Suprapubic skin (tissue), 4 donors: ENCODE results near the gene WDFY4. TPM values are rescaled to one million over a fixed set of nuclear protein-coding genes. Genes with fewer than 3 reads are reported as not detected.

Experiments
- DNase-seq, 2 donors: peaks; one replicate each; pipeline ENCODE4 v3.0.0-alpha.2; 2019; ENCODE audit warnings: low spot score in 2 of 2
- H3K27ac ChIP-seq: fragments of 200-600 bp; sonication (generic); one replicate; pipeline ENCODE4 v1.5.1; 2019
- H3K27me3 ChIP-seq: fragments of 200-600 bp; sonication (generic); one replicate; pipeline ENCODE4 v1.5.1; 2019
- H3K36me3 ChIP-seq: fragments of 200-600 bp; sonication (generic); one replicate; pipeline ENCODE4 v1.5.1; 2019
- H3K4me1 ChIP-seq: fragments of 200-600 bp; sonication (generic); one replicate; pipeline ENCODE4 v1.5.1; 2019
- H3K4me3 ChIP-seq: fragments of 200-600 bp; sonication (generic); one replicate; pipeline ENCODE4 v1.5.1; 2019; ENCODE audit warnings: mild to moderate bottlenecking
- H3K9me3 ChIP-seq: fragments of 200-600 bp; sonication (generic); one replicate; pipeline ENCODE4 v1.5.1; 2019
- EP300 ChIP-seq: sonication (generic); formaldehyde crosslinking; IDR thresholded peaks from one replicate; pipeline ENCODE4 v1.6.1; 2017; ENCODE audit warnings: antibody characterized with exemption
- POLR2A ChIP-seq, 2 donors: fragments of 450-650 bp; IDR thresholded peaks; one replicate each; pipeline ENCODE4 v1.6.1; 2017; ENCODE audit warnings: antibody characterized with exemption in 2 of 2, mild to moderate bottlenecking in 2 of 2, moderate library complexity in 2 of 2
- POLR2AphosphoS5 ChIP-seq, 3 donors: sonication (generic); formaldehyde crosslinking; IDR thresholded peaks; one replicate each; pipeline ENCODE4 v1.6.1; 2017; ENCODE audit warnings: antibody characterized with exemption in 3 of 3
- WGBS: methylation state at CpG from one replicate; pipeline ENCODE4 v1.1.5; 2018; 5-methylcytosine and 5-hydroxymethylcytosine counted together
- total RNA-seq, 4 donors: library from RNA; depleted of rRNA; stranded (reverse); fragments of >200 nt; gene quantifications; one replicate each; pipeline ENCODE4 v1.1.0, GENCODE V29; 2016
- TF ChIP-seq, protein P1 (sequence below), 2 donors: fragments of 200-600 bp in 1 of 2; fragments of 450-650 bp in 1 of 2; sonication (generic) in 1 of 2; IDR thresholded peaks; one replicate each; pipeline ENCODE4 v1.5.1; 2016 to 2019; ENCODE audit warnings: antibody characterized with exemption in 2 of 2, mild to moderate bottlenecking in 1 of 2, moderate library complexity in 1 of 2

The WDFY4 gene
- total RNA-seq, 4 donors from 2014 or later = 0.57 to 2.9 (median 1.0) TPM

DNA sequence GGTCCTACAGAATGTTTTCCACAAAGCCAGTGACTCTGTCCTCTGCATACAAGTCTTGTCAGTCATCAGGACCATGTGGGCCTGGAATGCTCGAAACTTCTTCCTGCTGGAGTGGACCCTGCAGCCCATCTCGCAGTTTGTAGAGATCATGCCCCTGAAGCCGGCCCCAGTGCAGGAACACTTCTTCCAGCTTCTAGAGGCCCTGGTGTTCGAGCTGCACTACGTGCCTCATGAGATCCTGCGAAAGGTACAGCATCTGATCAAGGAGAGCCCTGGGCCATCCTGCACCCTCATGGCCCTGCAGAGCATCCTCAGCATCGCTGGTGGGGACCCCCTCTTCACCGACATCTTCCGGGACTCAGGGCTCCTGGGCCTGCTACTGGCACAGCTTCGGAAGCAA, 46.5 kb downstream of the WDFY4 start:
- Histone ChIP-seq H3K4me3 (no peak overlapping the region), H3K36me3 (no peaks in the 10 kb centered on the region), H3K27ac (no peak overlapping the region), H3K4me1 (no peaks in the 10 kb centered on the region), H3K9me3 (no peaks in the 10 kb centered on the region), H3K27me3 (peaks cover 3% of the 10 kb centered on the region)
- 84% methylated on average over 10 of the region's 10 CpGs for WGBS
- DNase-seq = no peak
- TF ChIP-seq, protein P1, sequence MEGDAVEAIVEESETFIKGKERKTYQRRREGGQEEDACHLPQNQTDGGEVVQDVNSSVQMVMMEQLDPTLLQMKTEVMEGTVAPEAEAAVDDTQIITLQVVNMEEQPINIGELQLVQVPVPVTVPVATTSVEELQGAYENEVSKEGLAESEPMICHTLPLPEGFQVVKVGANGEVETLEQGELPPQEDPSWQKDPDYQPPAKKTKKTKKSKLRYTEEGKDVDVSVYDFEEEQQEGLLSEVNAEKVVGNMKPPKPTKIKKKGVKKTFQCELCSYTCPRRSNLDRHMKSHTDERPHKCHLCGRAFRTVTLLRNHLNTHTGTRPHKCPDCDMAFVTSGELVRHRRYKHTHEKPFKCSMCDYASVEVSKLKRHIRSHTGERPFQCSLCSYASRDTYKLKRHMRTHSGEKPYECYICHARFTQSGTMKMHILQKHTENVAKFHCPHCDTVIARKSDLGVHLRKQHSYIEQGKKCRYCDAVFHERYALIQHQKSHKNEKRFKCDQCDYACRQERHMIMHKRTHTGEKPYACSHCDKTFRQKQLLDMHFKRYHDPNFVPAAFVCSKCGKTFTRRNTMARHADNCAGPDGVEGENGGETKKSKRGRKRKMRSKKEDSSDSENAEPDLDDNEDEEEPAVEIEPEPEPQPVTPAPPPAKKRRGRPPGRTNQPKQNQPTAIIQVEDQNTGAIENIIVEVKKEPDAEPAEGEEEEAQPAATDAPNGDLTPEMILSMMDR (IDR thresholded peaks at IDR 0.05) = no peak
- TF ChIP-seq EP300 = no peak
- TF ChIP-seq POLR2AphosphoS5 (IDR thresholded peaks at IDR 0.05) = no peak
- no peak for TF ChIP-seq POLR2A (IDR thresholded peaks at IDR 0.05)

DNA sequence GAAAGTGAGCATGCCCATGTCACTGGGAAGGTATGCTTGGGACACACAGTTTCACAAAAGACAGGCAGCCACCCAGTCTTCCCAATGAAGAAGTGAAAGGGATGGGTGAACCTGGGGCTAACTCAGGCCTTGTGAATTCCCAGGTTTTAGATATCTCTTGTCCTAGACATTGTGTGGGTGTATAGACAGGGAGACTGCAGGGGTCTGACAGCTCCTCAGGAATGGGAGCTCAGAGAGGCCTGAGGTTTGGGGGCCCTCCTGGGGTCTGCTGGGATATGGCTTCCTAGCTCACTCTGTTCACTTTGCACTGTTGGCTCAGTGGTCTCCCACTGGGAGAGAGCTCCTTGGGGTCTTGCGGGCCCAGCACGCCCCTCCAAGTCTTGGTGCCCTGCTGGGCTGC, 47.0 kb downstream of the WDFY4 start:
- H3K27ac ChIP-seq = no peak overlapping the region
- no peak overlapping the region for H3K4me3 ChIP-seq
- TF ChIP-seq POLR2AphosphoS5 (IDR thresholded peaks at IDR 0.05) (no peak), POLR2A (IDR thresholded peaks at IDR 0.05) (no peak), EP300 (no peak)
- TF ChIP-seq, protein P1 (IDR thresholded peaks at IDR 0.05) = no peak
- no peak for DNase-seq
- no peaks in the 10 kb centered on the region for H3K4me1 ChIP-seq
- WGBS = no CpG with 5 or more reads among the region's 2 CpGs
- no peaks in the 10 kb centered on the region for H3K9me3 ChIP-seq
- no peaks in the 10 kb centered on the region for H3K36me3 ChIP-seq
- H3K27me3 ChIP-seq = peaks cover 3% of the 10 kb centered on the region

DNA sequence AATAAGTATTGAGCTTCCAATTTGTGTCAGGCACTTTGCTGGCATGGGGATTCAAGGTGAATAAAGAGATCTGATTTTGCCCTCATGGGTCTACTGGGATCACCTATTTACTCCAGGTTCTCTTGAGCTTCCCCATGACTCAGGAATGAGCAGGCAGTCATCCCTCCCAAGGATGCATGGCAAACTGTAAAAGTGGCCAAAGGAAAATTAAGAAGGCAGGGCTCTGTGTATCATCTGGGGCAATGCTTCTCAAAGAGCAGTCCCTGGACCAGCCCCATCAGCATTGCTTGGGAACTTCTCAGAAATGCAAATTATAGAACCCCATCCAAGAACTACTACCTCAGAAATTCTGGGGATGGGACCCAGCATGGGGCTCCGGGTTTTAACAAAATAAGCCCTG, 48.7 kb downstream of the WDFY4 start:
- Histone ChIP-seq H3K9me3 (no peaks in the 10 kb centered on the region), H3K4me3 (no peak overlapping the region), H3K27me3 (peaks cover 1% of the 10 kb centered on the region), H3K4me1 (no peaks in the 10 kb centered on the region), H3K36me3 (no peaks in the 10 kb centered on the region), H3K27ac (no peak overlapping the region)
- TF ChIP-seq, protein P1 (IDR thresholded peaks at IDR 0.05) = no peak
- TF ChIP-seq EP300 = no peak
- DNase-seq = no peak
- 50% methylated on average over 1 of the region's 1 CpG for WGBS

DNA sequence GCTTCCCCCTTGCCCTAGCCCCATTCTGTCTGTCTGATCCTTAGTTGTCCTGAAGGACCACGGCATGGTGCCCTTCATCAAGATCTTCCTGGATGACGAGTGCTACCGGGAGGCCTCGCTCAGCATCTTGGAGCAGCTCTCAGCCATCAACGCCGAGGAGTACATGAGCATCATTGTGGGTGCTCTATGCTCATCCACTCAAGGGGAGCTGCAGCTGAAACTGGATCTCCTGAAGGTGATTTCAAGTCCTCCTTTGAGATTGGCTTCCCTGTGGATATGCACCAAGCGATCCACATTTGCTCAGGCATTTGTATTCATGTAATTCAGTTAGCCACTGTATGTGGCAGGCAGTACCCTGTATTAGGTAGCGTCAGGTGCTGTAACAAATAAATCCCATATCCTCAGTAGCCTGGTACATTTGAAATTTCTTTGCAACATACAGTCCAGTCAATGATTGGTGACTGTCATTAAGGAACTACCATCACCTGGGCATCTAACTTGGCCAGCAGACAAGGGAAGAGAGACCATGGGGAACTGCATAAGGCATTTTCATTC, 51.2 kb downstream of the WDFY4 start:
- Histone ChIP-seq H3K27ac (no peak overlapping the region), H3K4me1 (no peaks in the 10 kb centered on the region), H3K4me3 (no peak overlapping the region), H3K36me3 (no peaks in the 10 kb centered on the region), H3K9me3 (no peaks in the 10 kb centered on the region), H3K27me3 (no peaks in the 10 kb centered on the region)
- DNase-seq = no peak
- TF ChIP-seq POLR2A (IDR thresholded peaks at IDR 0.05) (no peak), POLR2AphosphoS5 (IDR thresholded peaks at IDR 0.05) (no peak), EP300 (no peak)
- TF ChIP-seq, protein P1 (IDR thresholded peaks at IDR 0.05) = no peak
- WGBS = 88% methylated on average over 8 of the region's 8 CpGs

DNA sequence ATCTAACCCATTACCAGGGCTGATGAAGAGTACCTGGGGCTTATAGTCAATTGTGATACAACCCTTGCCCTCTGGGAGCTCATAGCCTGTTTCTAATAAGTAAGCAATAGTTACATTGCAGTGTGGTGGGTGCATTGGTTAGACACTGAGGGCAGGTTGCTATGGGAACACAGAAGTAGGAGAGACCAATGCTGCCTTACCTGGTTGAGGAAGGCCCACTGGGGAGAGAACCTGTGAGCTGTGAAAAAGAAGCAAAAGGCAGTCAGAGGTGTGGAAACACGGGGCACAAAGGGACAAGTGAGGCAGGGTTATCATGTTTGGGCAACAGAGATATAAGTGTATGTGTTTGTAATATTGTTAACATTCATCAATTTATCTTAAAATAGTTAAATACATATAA, 51.9 kb downstream of the WDFY4 start:
- no peak overlapping the region for H3K4me3 ChIP-seq
- no peaks in the 10 kb centered on the region for H3K36me3 ChIP-seq
- H3K9me3 ChIP-seq = no peaks in the 10 kb centered on the region
- TF ChIP-seq POLR2A (IDR thresholded peaks at IDR 0.05) = no peak
- no peak for TF ChIP-seq EP300
- TF ChIP-seq, protein P1 (IDR thresholded peaks at IDR 0.05) = no peak
- no peak for TF ChIP-seq POLR2AphosphoS5 (IDR thresholded peaks at IDR 0.05)
- no peak for DNase-seq
- no peaks in the 10 kb centered on the region for H3K4me1 ChIP-seq
- H3K27ac ChIP-seq = no peak overlapping the region
- H3K27me3 ChIP-seq = no peaks in the 10 kb centered on the region
- WGBS = 79% methylated on average over 1 of the region's 1 CpG
